ENCODE measurements around the gene VAV1.

DNA sequence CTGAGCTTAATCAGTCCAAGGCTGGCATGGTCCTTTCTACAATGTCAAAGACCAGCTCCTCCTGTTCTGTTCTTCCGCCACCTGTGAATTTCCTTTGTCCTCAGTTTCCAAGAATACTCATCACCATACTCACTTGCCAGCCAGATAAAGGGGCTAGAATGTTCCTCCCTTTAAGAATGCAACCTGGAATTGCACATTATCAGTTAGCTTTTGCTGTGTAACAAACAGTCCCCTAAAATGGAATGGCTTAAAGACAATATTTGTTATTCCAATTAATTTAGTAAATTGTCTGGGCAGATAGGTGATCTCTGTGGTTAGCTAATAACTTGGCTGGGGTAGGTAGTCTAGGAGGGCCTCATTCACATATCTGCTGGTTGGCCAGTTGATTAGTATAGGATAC is 36.0 kb downstream of the VAV1 start:
- TF ChIP-seq, protein P1, sequence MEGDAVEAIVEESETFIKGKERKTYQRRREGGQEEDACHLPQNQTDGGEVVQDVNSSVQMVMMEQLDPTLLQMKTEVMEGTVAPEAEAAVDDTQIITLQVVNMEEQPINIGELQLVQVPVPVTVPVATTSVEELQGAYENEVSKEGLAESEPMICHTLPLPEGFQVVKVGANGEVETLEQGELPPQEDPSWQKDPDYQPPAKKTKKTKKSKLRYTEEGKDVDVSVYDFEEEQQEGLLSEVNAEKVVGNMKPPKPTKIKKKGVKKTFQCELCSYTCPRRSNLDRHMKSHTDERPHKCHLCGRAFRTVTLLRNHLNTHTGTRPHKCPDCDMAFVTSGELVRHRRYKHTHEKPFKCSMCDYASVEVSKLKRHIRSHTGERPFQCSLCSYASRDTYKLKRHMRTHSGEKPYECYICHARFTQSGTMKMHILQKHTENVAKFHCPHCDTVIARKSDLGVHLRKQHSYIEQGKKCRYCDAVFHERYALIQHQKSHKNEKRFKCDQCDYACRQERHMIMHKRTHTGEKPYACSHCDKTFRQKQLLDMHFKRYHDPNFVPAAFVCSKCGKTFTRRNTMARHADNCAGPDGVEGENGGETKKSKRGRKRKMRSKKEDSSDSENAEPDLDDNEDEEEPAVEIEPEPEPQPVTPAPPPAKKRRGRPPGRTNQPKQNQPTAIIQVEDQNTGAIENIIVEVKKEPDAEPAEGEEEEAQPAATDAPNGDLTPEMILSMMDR (IDR thresholded peaks at IDR 0.05; ENCODE audit: low read length) = no peak
- no peak for TF ChIP-seq EZH2phosphoT487 (IDR thresholded peaks at IDR 0.05; ENCODE audit: low read length)

Data from MM.1S (cell line).